ENCODE measurements around the gene MICA. TPM values are rescaled to one million over a fixed set of nuclear protein-coding genes. Genes with fewer than 3 reads are reported as not detected.

The MICA gene

Small RNAs within 50 kb of the gene (small RNA-seq; reads per million reads assigned to genes)
- not detected for gene HLA-S (ENCODE audit: insufficient read depth)
- not detected for gene MIR6891 (ENCODE audit: insufficient read depth)
- not detected for gene RF00019 (ENCODE audit: insufficient read depth)
- gene RNU6-283P (ENCODE audit: insufficient read depth), result not detected

All from mesendoderm (in vitro differentiated cells).